Activated B cell treated with CpG ODN at 0.5 μM for 24 hours (primary cell): ENCODE measurements around the gene PPP1R7. TPM values are rescaled to one million over a fixed set of nuclear protein-coding genes. Genes with fewer than 3 reads are reported as not detected.

ENCODE experiments used
- ATAC-seq: fragments of 200-7000 bp; cut with Tn5 transposase; one replicate; pipeline ENCODE4 v1.10.0; 2021; ENCODE audit warnings: low read depth, mild to moderate bottlenecking, moderate library complexity
- CTCF ChIA-PET: fragments of 350-600 bp; sonication (Branson Sonifier 250); formaldehyde crosslinking; loops from one replicate; lab custom pipeline; 2021; ENCODE audit warnings: antibody characterized with exemption; lab: Charles Lee
- POLR2A ChIA-PET: fragments of 350-600 bp; sonication (Branson Sonifier 250); formaldehyde crosslinking; loops from one replicate; lab custom pipeline; 2021; ENCODE audit warnings: antibody characterized with exemption; lab: Charles Lee
- DNase-seq: peaks from one replicate; pipeline ENCODE4 v3.0.0; 2022
- H3K27ac Mint-ChIP-seq: one replicate; pipeline ENCODE4 v1.8.0; 2020; ENCODE audit warnings: mixed read lengths
- H3K27me3 Mint-ChIP-seq: one replicate; pipeline ENCODE4 v1.8.0; 2021; ENCODE audit warnings: mixed read lengths
- H3K36me3 Mint-ChIP-seq: one replicate; pipeline ENCODE4 v1.8.0; 2021; ENCODE audit warnings: low read depth, mixed read lengths
- H3K4me1 Mint-ChIP-seq: one replicate; pipeline ENCODE4 v1.8.0; 2021; ENCODE audit warnings: mixed read lengths
- H3K4me3 Mint-ChIP-seq: one replicate; pipeline ENCODE4 v1.8.0; 2020; ENCODE audit warnings: mild to moderate bottlenecking, mixed read lengths
- H3K9me3 Mint-ChIP-seq: one replicate; pipeline ENCODE4 v1.8.0; 2020; ENCODE audit warnings: mixed read lengths
- CTCF ChIP-seq: fragments of 200-600 bp; IDR thresholded peaks from one replicate; pipeline ENCODE4 v1.8.0; 2022; ENCODE audit warnings: antibody characterized with exemption, mild to moderate bottlenecking
- intact Hi-C: fragments of 100-400 bp; cut with micrococcal nuclease; formaldehyde crosslinking; loops from one replicate; pipeline ENCODE4 v1.15.1; 2024
- total RNA-seq: library from RNA; stranded (reverse); gene quantifications from 2 replicates; pipeline ENCODE4 v1.2.3, GENCODE V29; 2022

The PPP1R7 gene
- total RNA-seq, 1 donor from 2014 or later = 72.0 TPM

- Mint-ChIP-seq H3K4me1 (peaks cover 12% of the 10 kb centered on the region), H3K27me3 (no peaks in the 10 kb centered on the region), H3K4me3 (no peak overlapping the region), H3K36me3 (no peaks in the 10 kb centered on the region), H3K27ac (no peak overlapping the region), H3K9me3 (no peaks in the 10 kb centered on the region)
- no peak for ATAC-seq
- POLR2A ChIA-PET = no interaction called here
- DNase-seq = no peak
- TF ChIP-seq CTCF = no peak
- intact Hi-C loops = loop anchor here (5.0 to 10.0 kb wide), 4 partner anchors 62 to 650 kb away; partner anchors contain the start of genes DUSP28, PPP1R7 and RNPEPL1
- CTCF ChIA-PET = no interaction called here
Observed at GRCh38 chr2:241214766-241215165, 64.5 kb downstream of the PPP1R7 start.

- ChIA-PET CTCF (no interaction called here), POLR2A (no interaction called here)
- Mint-ChIP-seq H3K4me3 (no peak overlapping the region), H3K27me3 (no peaks in the 10 kb centered on the region), H3K27ac (no peak overlapping the region), H3K9me3 (no peaks in the 10 kb centered on the region), H3K4me1 (peaks cover 12% of the 10 kb centered on the region), H3K36me3 (no peaks in the 10 kb centered on the region)
- DNase-seq (no peak), ATAC-seq (no peak)
- intact Hi-C loops = loop anchor here (5.0 to 10.0 kb wide), 4 partner anchors 63 to 651 kb away; partner anchors contain the start of genes DUSP28, PPP1R7 and RNPEPL1
- no peak for TF ChIP-seq CTCF
Observed at GRCh38 chr2:241215421-241215820, 65.2 kb downstream of the PPP1R7 start.

- H3K36me3 Mint-ChIP-seq = no peaks in the 10 kb centered on the region
- no peaks in the 10 kb centered on the region for H3K9me3 Mint-ChIP-seq
- intact Hi-C loops = loop anchor here (5.0 to 10.0 kb wide), 4 partner anchors 64 to 651 kb away; partner anchors contain the start of genes DUSP28, PPP1R7 and RNPEPL1
- DNase-seq = no peak
- no peak overlapping the region for H3K27ac Mint-ChIP-seq
- H3K4me1 Mint-ChIP-seq = peaks cover 12% of the 10 kb centered on the region
- H3K27me3 Mint-ChIP-seq = no peaks in the 10 kb centered on the region
- peak overlapping the region; percentile 83 for H3K4me3 Mint-ChIP-seq
- no peak for ATAC-seq
- ChIA-PET CTCF (no interaction called here), POLR2A (no interaction called here)
- no peak for TF ChIP-seq CTCF
Observed at GRCh38 chr2:241216211-241216761, 66.0 kb downstream of the PPP1R7 start.

GRCh38 chr2:241217320-241218031, 67.2 kb downstream of the PPP1R7 start:
- intact Hi-C loops = loop anchor here (1.0 to 10.0 kb wide), 5 partner anchors 65 to 653 kb away; partner anchors contain the start of genes DUSP28, PPP1R7 and RNPEPL1
- Mint-ChIP-seq H3K9me3 (no peaks in the 10 kb centered on the region), H3K27me3 (no peaks in the 10 kb centered on the region), H3K36me3 (no peaks in the 10 kb centered on the region), H3K27ac (peak overlapping the region; percentile 73), H3K4me1 (peaks cover 10% of the 10 kb centered on the region), H3K4me3 (peak overlapping the region; percentile 83)
- POLR2A ChIA-PET = no interaction called here
- no peak for TF ChIP-seq CTCF
- CTCF ChIA-PET = no interaction called here
- peak; percentile 73 for ATAC-seq
- peak; percentile 53 for DNase-seq
